GM23248 (cell line): Measurements from ENCODE around the gene MTURN.

Source experiments
- EZH2 ChIP-seq: fragments of 200-600 bp; sonication (generic); IDR thresholded peaks from 2 replicates; pipeline ENCODE4 v1.6.1; 2018; ENCODE audit warnings: antibody characterized with exemption, mild to moderate bottlenecking; ENCODE audit not compliant: insufficient read depth, poor library complexity, severe bottlenecking
- EZH2phosphoT487 ChIP-seq: fragments of 200-600 bp; sonication (generic); IDR thresholded peaks from 2 replicates; pipeline ENCODE4 v1.6.1; 2018; ENCODE audit warnings: antibody characterized with exemption, moderate library complexity, mild to moderate bottlenecking, low read depth; ENCODE audit not compliant: insufficient read depth

DNA sequence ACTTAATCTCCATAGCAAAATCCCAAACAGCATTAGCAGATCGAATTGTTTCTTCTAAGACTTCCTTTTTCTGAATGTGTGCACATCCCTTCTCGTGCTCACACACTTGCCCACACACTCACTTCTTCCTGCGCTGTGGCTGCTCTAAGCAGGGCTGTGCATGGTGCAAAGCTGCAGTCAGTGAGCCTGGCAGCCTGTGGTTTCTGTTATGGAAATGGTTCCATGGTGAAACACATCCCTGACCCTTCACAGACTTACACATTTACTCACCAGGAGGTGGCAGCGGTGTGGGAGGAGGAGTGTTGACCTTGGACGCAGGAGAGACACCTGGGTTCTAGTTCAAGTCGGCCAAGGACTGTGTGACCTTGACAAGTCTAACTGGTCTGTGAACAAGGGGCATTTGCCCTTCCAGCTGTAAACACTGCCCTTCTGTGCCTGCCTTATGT is 24.9 kb downstream of the MTURN start:
- no peak for TF ChIP-seq EZH2
- no peak for TF ChIP-seq EZH2phosphoT487
